Measurements from ENCODE around the gene STIL. TPM values are rescaled to one million over a fixed set of nuclear protein-coding genes. Genes with fewer than 3 reads are reported as not detected.

Gene STIL
- total RNA-seq, 4 donors from 2014 or later: 1.6 to 2.4 (median 1.9) TPM

DNA sequence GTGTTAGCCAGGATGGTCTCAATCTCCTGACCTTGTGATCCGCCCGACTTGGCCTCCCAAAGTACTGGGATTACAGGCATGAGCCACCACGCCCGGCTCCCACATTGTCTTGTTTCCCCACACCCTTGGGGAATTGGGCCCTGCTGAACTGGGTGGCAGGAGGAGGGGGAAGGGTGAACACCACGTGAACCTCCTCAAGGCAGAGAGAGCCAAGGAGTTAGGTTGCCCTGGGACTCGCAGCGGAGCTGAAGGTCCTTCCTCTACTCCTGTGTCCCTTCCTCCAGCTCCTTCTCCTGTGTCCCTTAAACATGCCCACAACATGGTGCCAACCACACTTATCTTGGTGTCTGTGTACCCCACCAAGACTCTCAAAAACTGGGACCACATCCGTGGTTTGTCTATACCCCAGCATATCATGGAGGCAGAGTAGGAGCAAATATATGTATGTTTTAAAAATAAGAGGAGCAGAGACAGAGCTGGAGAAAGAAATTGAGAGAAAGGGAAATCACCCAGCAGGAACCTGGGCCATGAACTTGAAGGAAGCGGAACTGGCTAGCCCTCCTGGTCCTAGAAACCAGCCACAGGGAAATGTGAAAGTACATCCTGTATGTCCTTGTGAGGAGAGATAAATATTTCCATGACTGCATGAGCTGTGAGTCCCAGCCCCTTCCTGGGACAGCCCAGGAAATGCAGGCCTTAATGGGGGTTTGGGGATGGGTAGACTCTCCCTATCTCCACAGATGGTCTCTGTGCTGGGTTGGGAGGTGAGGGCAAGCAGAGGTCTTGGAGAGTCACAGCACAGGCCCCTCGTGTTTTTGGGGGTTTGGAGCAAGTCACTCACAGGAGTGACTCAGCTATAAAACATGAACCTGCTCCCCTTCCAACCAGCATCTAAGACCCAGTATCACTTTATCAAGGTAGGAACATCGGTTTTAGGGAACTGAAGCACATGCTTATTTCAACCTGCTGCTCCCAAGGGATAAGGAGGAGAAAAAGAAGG lies 72.5 kb downstream of the STIL start:
- TF ChIP-seq, protein P1, sequence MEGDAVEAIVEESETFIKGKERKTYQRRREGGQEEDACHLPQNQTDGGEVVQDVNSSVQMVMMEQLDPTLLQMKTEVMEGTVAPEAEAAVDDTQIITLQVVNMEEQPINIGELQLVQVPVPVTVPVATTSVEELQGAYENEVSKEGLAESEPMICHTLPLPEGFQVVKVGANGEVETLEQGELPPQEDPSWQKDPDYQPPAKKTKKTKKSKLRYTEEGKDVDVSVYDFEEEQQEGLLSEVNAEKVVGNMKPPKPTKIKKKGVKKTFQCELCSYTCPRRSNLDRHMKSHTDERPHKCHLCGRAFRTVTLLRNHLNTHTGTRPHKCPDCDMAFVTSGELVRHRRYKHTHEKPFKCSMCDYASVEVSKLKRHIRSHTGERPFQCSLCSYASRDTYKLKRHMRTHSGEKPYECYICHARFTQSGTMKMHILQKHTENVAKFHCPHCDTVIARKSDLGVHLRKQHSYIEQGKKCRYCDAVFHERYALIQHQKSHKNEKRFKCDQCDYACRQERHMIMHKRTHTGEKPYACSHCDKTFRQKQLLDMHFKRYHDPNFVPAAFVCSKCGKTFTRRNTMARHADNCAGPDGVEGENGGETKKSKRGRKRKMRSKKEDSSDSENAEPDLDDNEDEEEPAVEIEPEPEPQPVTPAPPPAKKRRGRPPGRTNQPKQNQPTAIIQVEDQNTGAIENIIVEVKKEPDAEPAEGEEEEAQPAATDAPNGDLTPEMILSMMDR (IDR thresholded peaks at IDR 0.05; ENCODE audit: low read depth): no peak

DNA sequence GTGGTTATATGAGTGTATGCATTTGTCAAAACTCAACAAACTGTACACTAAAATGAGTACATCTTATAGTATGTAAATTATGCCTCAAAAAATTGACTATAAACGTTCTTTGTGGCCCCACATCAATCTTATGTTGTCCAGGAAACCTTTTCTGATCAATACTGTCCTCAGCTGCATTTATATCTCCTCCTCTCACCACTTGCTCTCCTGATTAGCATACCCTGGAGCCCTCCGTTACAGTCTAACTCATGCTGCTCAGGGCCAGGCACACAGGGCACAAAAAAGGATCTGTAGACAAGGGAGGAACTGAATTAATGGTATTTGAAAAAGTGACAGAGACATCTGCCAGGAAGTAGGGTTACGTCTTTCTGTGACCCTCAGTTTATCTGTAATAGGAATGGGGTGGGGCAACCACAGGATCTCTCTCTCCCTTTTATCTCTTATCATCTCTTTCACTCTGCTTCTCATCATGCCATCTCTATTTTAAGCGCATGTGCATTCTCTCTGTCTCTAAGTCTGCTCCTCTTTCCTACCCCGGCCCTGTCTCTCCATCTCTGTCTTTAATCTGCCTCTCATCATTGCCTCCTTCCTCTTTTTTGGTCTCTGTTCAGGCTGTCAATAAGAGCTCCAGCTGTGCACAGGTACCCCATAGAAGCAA lies 74.9 kb downstream of the STIL start:
- TF ChIP-seq, protein P1 (IDR thresholded peaks at IDR 0.05; ENCODE audit: low read depth): no peak

DNA sequence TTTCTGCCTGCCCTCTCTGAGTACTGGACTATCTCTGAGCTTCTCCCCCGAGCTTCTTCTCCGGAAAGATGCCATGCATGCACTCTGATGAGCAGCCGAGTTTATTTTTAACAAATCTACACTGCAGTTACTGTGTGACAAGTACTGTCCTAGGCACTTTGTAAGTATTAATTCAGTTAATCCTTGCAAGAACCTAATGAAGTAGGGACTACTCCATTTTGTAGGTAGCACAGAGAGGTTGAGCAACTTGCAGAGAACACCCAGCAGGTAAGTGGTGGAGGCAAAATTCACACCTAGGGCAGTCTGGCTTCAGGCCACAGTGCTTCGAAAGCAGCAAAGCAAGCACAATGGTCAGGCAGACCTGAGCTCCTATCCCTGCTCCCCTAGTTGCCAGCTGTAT lies 78.1 kb downstream of the STIL start:
- TF ChIP-seq, protein P1 (IDR thresholded peaks at IDR 0.05; ENCODE audit: low read depth): no peak

DNA sequence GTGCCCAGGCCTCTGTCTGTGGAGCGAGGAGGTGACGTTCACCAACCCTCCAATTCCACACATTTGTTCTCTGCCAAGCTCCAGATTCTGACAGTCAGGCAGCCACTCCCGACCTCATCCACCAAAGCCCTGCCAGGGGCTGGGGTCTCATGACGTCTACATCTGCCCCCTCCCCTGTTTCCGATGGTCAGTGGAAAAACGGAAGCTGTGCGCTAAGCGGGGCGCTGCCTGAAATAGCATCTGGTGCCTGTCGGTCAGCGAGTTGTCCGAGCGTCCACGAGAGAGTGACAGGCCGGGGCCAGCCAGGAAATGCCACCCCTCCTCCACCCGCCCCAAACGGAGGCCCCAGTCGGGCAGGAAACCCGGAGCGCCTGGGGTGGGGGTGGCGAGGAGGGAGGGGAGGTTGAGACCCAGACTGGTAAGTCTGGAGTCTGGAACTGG lies 78.7 kb downstream of the STIL start:
- TF ChIP-seq, protein P1 (IDR thresholded peaks at IDR 0.05; ENCODE audit: low read depth): no peak

DNA sequence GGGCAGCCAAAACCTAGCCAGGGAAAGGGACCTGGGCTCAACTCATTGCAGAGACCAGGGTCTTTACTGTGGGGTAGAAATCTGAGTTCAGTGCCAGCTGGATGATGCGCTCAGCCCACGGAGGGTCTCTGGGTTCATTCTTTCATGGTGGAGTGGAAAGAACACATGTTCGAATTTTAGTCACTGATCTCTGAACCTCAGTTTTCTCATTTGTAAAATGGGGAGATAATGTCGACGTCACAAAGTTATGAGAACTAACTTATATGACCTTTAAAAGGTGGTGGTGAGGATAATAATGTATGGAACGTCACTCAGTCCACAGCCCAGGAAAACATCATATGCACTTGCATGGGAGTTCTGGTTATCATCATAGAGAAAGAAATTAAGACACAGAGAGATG lies 80.8 kb downstream of the STIL start:
- TF ChIP-seq, protein P1 (IDR thresholded peaks at IDR 0.05; ENCODE audit: low read depth): no peak

DNA sequence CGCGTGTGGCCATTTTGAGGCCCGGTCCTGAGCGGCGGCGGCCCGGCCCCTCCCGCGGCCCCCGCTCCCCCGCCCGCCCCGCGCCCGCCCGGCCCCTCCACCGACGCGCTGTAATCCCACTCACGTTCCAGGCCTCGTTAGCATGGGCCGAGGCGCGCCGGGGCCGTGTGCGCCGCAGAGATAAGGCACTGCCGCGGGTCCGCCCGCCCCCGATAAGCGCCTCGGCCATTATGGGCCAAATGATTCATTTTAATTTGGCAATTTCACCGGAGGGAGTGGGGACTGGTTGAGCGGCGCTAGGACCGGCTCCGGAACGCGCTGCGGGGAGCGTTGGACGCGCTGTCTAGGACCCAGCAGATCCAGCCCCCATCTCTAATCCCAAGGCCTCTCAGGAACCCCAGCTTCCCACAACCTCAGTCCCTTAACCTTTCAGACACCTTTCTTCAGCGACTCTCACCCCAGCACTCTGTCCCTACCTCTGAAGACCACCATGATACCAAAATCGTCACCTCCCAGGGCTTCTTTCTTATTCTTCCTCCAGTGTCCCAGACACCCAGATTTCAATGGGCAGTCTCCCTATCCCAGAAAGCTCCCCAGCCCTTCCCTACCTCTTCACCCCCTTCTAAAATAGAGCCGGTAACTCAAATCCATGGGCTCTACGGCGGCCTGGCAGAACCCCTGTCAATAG lies 81.6 kb downstream of the STIL start, which contains the start of gene TAL1:
Gene TAL1, minus strand, starts transcription at position 39 of the 688 bp plus-strand sequence. CDS start 6,337 bp downstream, outside the sequence.
- TF ChIP-seq, protein P1 (IDR thresholded peaks at IDR 0.05; ENCODE audit: low read depth): no peak
